Nucleus accumbens (tissue), 56 donors: ENCODE data around the gene REEP5.
"Not testable (repeated sequence)": the region's sequence is repeated elsewhere in the genome, so short reads cannot be mapped to it uniquely, and the experiment has no call there.

ENCODE experiments used
- DNase-seq, 56 donors: peaks; one replicate each; lab custom pipeline; 2025; lab: John Stamatoyannopoulos, UW

REEP5 gene

DNA sequence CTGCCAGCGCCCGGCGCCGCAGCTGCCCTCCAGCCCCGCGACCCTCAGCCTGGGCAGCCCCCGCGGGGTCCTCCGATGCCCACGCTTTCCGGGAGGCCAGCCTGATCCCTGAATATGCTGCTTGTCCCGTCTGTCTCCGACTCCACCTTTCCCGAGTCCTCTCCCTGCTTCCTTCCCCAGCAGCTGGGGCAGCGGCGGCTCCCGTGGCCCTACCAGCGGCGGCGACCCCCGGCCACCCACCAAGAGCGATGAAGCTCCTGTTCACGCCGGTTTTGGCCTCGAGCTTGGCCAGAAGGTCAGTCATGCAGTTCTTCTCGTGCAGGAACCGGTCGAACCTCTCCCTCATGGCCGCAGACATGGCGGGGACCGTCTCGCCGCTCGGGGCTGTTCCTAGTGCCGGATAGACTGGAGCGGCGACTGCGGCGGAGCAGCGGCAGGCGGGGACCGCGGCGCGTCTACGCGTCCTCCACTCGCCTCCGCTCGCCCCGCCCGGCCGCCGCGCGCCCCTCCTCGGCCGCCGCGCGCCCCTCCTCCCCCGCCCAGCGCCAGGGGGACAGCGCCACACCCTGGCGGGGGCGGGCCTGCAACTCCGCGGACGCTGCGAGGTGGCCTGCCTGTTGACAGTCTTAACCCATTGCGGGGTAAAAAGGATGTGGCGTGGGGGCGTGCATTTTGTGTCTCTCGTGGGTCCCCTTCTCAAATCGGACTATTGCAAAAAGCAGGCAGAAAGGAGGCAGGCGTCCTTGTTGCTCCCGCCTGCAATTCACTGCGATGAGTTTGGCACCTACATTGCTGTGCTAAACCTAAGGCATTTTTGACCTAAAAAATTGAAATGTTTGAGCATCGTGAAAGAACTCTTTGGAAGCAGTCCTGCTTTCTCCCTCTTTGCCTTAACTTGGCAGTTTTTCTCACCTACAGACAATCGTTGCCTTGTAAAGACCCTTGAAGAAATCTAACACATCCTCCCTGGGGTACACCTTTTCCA, at the start of gene REEP5:
Gene REEP5, minus strand, starts transcription at position 395 of the 985 bp plus-strand sequence. Its CDS starts 37 bp downstream, at position 358.
- DNase-seq, result peak in 54 of 56 donors; percentile 25 to 85 (median 71)

GRCh38 chr5:112971276-112971675, 49.2 kb upstream of the REEP5 start:
- no peak for DNase-seq

DNA sequence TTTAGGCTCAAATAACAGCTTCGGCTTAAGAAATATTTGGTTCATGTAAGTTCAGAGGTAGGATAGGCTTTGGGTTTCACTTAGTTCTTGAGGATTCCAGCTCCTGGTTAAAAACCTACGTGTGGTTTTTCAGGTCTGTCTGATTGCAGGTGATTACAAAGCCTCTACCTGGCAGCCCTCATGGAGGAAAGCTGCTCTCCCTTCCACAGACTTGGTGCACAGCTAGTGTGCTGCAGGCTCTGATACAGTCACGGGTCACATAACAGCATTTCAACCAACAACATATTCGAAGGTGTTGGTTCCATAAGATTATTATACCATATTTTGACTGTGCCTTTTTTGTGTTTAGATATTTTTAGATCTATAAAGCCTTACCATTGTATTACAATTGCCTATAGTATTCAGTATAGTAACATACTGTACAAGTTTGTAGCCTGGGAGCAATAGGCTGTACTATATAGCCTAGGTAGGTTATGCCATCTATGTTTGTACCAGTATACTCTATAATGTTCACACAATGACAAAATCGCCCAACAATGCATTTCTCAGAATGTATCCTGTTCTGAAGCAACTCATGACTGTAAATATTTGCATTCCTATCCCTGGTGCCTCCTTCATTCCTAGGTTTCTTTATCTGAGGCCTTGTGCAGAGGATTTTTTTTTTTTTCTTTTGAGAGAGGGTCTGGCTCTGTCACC, 46.5 kb upstream of the REEP5 start:
- DNase-seq, result no peak

- DNase-seq, result no peak
Measured at GRCh38 chr5:112967520-112968083, 45.6 kb upstream of the REEP5 start.

GRCh38 chr5:112965733-112966306, 43.8 kb upstream of the REEP5 start:
- no peak for DNase-seq

- not testable (repeated sequence) for DNase-seq
Measured at GRCh38 chr5:112963374-112963733, 41.3 kb upstream of the REEP5 start.

DNA sequence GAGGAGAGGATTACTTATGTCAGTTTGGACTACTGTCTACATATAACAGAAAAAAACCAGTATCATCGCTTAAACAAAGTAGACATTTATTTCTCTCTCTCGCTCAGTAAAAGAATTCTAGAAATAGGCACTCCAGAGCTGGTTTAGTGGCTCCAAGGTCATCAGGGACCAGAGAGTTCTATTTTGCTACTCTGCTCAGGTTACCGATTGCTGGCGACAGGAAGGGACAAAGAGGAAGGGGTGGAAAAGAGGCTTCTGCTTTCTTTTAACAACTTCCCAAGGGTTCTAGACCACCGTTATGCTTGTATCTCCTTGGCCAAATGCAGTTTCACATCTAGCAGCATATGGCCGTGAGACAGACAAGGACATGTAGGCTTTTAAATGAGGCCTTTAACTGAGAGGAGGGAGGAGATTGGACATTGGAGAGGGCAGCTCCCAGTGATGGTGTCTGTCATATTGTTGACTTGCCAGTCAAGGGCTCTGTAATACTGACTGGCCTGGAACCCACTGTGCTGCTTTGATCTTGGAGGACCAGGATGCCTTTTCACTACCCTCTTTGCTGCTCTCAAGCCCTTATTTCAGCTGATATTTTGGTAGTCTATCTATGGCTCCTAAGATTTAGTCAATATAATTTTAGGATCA, 39.0 kb upstream of the REEP5 start:
- DNase-seq, result no peak

DNA sequence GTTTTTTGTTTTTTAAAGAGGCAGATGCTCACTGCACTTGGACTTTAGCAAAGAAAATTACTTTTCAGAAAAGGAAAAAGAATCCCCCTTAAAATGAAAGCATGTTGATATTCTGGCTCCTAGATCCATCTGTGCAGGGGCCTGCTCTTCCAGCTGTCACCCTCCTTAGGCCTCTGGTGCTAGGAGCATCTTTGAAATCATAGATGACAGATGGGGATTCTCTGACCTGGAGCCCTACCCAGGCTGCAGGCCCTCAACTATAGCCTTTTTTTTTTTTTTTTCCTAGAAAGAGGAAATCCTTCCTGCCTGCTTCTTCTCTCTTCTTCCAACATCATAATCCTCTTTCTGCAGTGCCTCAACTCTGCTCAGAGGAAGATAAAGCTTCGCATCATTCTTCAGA, 38.3 kb upstream of the REEP5 start:
- DNase-seq, result no peak

GRCh38 chr5:112959872-112960271, 37.8 kb upstream of the REEP5 start:
- peak in 1 of 56 donors; percentile 10 for DNase-seq

GRCh38 chr5:112958093-112959088, 36.4 kb upstream of the REEP5 start:
- DNase-seq, result peak in 6 of 56 donors; percentile 2 to 50 (median 16)

GRCh38 chr5:112957036-112957808, 35.2 kb upstream of the REEP5 start:
- no peak for DNase-seq

- DNase-seq, result no peak
Measured at GRCh38 chr5:112956606-112957005, 34.6 kb upstream of the REEP5 start.

DNA sequence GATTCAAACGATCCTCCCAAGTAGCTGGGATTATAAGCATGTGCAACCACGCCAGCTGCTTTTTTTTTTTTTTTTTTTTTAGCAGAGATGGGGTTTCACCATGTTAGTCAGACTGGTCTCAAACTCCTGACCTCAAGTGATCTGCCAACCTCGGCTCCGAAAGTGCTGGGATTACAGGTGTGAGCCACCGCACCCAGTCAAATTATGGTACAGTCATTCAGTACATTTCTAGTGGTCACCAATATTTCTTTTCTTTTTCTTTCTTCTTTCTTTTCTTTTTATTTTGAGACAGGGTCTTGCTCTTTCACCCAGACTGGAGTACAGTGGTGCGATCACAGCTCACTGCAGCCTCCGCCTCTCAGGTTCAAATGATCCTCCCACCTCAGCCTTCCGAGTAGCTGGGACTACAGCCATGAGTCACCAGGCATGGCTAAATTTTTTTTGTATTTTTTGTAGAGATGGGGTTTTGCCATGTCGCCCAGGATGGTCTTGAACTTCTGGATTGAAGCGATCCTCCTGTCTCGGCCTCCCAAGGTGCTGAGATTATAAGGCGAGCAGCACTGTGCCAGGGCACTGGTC, 29.2 kb upstream of the REEP5 start:
- DNase-seq, result no peak

- DNase-seq, result no peak
Measured at GRCh38 chr5:112948458-112948857, 26.4 kb upstream of the REEP5 start.

GRCh38 chr5:112940670-112941069, 18.6 kb upstream of the REEP5 start:
- no peak for DNase-seq

- no peak for DNase-seq
Measured at GRCh38 chr5:112938286-112938685, 16.3 kb upstream of the REEP5 start.

GRCh38 chr5:112935675-112936074, 13.6 kb upstream of the REEP5 start:
- no peak for DNase-seq

GRCh38 chr5:112934366-112934663, 12.3 kb upstream of the REEP5 start:
- DNase-seq, result no peak
